Activated CD4-positive, alpha-beta memory T cell treated with anti-CD3 and anti-CD28 coated beads, Interleukin-2, amount 10 ng/mL, durations not matched to agents 7 days and 5 days (primary cell): ENCODE results near the gene ANO8. TPM values are rescaled to one million over a fixed set of nuclear protein-coding genes. Genes with fewer than 3 reads are reported as not detected.
"Not testable (repeated sequence)": the region's sequence is repeated elsewhere in the genome, so short reads cannot be mapped to it uniquely, and the experiment has no call there.

Source experiments
- CTCF ChIA-PET: fragments of 350-600 bp; sonication (Branson Sonifier 250); formaldehyde crosslinking; loops from one replicate; lab custom pipeline; 2021; ENCODE audit warnings: antibody characterized with exemption, inconsistent platforms; lab: Charles Lee
- POLR2A ChIA-PET: fragments of 350-600 bp; sonication (Branson Sonifier 250); formaldehyde crosslinking; loops from one replicate; lab custom pipeline; 2021; ENCODE audit warnings: antibody characterized with exemption; lab: Charles Lee
- DNase-seq: peaks from one replicate; pipeline ENCODE4 v3.0.0-alpha.2; 2020
- H3K27ac Mint-ChIP-seq: one replicate; pipeline ENCODE4 v1.8.0; 2021; ENCODE audit warnings: mild to moderate bottlenecking, mixed read lengths
- H3K27me3 Mint-ChIP-seq: one replicate; pipeline ENCODE4 v1.8.0; 2021; ENCODE audit warnings: mixed read lengths
- H3K36me3 Mint-ChIP-seq: one replicate; pipeline ENCODE4 v1.8.0; 2021; ENCODE audit warnings: low read depth, mixed read lengths
- H3K4me1 Mint-ChIP-seq: one replicate; pipeline ENCODE4 v1.8.0; 2021; ENCODE audit warnings: mixed read lengths
- H3K4me3 Mint-ChIP-seq: one replicate; pipeline ENCODE4 v1.8.0; 2021; ENCODE audit warnings: mild to moderate bottlenecking, mixed read lengths
- H3K9me3 Mint-ChIP-seq: one replicate; pipeline ENCODE4 v1.8.0; 2021; ENCODE audit warnings: mixed read lengths
- total RNA-seq, 2 experiments: library from RNA; stranded (reverse); gene quantifications; one replicate each; pipeline ENCODE4 v1.2.3, GENCODE V29; 2021

The ANO8 gene
- total RNA-seq = 10 to 100 TPM; 20.2 TPM

DNA sequence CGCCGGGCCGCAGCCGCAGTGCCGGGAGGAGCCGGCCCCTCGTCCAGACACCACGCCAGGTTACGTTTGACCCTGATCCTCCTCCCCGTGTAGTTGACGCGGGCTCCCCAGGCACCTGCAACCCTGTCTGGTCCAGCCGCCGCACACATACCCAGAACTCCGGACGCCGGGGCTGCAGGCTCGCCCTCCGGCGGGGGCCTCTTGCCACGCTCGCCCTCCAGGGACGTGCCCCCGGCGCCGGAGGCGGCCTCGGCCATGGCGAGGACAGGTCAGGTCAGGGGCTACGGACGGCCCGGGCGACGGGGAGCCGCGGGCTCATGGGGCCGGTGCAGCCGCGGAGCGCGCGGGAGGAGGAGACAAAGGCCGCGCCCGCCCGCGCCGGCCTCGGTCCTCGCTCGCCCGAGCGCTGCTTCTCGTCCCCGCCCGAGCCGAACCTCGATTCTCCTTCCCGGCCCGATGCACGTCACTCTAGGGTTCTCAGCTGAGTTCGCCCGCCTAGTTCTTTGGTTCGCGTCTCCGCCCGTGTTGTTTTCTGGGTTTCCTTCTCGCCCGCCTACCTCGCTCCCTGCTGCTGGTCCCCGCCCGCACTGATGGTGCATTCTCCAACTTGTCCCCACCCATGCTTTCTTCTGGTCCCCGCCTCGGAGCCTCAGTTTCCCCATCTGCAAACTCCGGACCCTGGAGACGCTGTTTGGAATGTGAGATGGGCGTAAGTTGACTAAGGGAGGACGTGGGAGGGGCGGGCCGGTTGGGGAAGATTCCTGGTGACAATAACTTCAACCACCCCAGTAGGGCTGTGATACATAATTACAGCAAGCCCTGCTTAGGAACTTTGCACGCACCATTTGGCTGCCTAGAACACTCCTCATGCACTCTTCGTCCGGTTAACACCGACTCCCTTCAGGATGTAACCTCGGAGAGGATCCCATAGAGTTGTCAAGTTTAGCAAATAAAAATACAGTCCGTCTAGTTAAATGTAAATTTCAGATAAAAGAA is at the start of gene ANO8:
Gene ANO8 (minus strand): TSS at position 442 of the 996 bp plus-strand sequence. CDS start 185 bp downstream, at position 257.
- Mint-ChIP-seq H3K36me3 (peaks cover 23% of the 10 kb centered on the region), H3K27ac (peak within 1 kb of the TSS; percentile 95), H3K4me1 (peaks cover 63% of the 10 kb centered on the region), H3K27me3 (peaks cover 10% of the 10 kb centered on the region), H3K4me3 (peak within 1 kb of the TSS; percentile 83), H3K9me3 (no peaks in the 10 kb centered on the region)
- POLR2A ChIA-PET = interaction anchor here (0.9 to 6.0 kb wide), 8 partner anchors 12 to 72 kb away, joined by 3 to 50 read pairs (median 9); partner anchors contain the start of genes ABHD8, BST2, DDA1 and MRPL34
- CTCF ChIA-PET = interaction anchor here (1.5 to 4.8 kb wide), 5 partner anchors 26 to 51 kb away, joined by 6 to 32 read pairs (median 9); partner anchors contain the start of genes ABHD8, DDA1 and MRPL34
- peak; percentile 97 for DNase-seq

GRCh38 chr19:17380426-17381138 is 45.9 kb upstream of the ANO8 start:
- ChIA-PET CTCF (interaction anchor here (0.5 to 1.4 kb wide), 2 partner anchors 71 to 75 kb away, joined by 4 read pairs; partner anchors contain the start of gene DDA1), POLR2A (interaction anchor here (0.6 kb wide), 1 partner anchor 436 kb away, joined by 4 read pairs; no protein-coding TSS in a partner anchor)
- H3K27ac Mint-ChIP-seq = no peak overlapping the region
- H3K36me3 Mint-ChIP-seq = no peaks in the 10 kb centered on the region
- H3K27me3 Mint-ChIP-seq = peaks cover 14% of the 10 kb centered on the region
- H3K9me3 Mint-ChIP-seq = no peaks in the 10 kb centered on the region
- no peak for DNase-seq
- peaks cover 8% of the 10 kb centered on the region for H3K4me1 Mint-ChIP-seq
- H3K4me3 Mint-ChIP-seq = no peak overlapping the region

GRCh38 chr19:17379221-17379631 is 44.6 kb upstream of the ANO8 start:
- H3K27ac Mint-ChIP-seq = no peak overlapping the region
- POLR2A ChIA-PET = no interaction called here
- no peaks in the 10 kb centered on the region for H3K9me3 Mint-ChIP-seq
- H3K27me3 Mint-ChIP-seq = peaks cover 14% of the 10 kb centered on the region
- H3K4me3 Mint-ChIP-seq = no peak overlapping the region
- no peaks in the 10 kb centered on the region for H3K36me3 Mint-ChIP-seq
- CTCF ChIA-PET = interaction anchor here (0.6 to 1.2 kb wide), 2 partner anchors 10 to 121 kb away, joined by 3 to 5 read pairs; no protein-coding TSS in a partner anchor
- no peak for DNase-seq
- peaks cover 8% of the 10 kb centered on the region for H3K4me1 Mint-ChIP-seq

DNA sequence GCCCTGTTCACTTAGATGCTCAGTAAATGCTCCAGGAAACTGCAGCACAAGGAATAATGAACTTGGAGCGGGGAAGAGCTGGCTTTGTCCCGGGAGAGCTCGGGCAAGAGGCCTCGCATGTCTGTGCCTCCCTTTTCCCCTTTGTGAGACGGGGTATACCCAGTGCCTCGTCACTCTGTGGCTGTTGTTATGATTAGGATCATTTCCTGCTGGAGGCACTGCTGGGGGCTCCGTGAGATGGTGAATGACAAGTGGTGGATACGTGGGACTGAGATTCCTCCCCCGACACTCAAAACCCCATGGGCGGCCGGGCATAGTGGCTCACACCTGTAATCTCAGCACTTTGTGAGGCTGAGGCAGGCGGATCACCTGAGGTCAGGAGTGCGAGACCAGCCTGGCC is 43.6 kb upstream of the ANO8 start:
- H3K9me3 Mint-ChIP-seq = no peaks in the 10 kb centered on the region
- H3K4me1 Mint-ChIP-seq = peaks cover 7% of the 10 kb centered on the region
- ChIA-PET POLR2A (no interaction called here), CTCF (interaction anchor here (1.2 kb wide), 1 partner anchor 11 kb away, joined by 5 read pairs; no protein-coding TSS in a partner anchor)
- no peaks in the 10 kb centered on the region for H3K36me3 Mint-ChIP-seq
- peaks cover 14% of the 10 kb centered on the region for H3K27me3 Mint-ChIP-seq
- no peak for DNase-seq
- H3K4me3 Mint-ChIP-seq = no peak overlapping the region
- H3K27ac Mint-ChIP-seq = no peak overlapping the region

DNA sequence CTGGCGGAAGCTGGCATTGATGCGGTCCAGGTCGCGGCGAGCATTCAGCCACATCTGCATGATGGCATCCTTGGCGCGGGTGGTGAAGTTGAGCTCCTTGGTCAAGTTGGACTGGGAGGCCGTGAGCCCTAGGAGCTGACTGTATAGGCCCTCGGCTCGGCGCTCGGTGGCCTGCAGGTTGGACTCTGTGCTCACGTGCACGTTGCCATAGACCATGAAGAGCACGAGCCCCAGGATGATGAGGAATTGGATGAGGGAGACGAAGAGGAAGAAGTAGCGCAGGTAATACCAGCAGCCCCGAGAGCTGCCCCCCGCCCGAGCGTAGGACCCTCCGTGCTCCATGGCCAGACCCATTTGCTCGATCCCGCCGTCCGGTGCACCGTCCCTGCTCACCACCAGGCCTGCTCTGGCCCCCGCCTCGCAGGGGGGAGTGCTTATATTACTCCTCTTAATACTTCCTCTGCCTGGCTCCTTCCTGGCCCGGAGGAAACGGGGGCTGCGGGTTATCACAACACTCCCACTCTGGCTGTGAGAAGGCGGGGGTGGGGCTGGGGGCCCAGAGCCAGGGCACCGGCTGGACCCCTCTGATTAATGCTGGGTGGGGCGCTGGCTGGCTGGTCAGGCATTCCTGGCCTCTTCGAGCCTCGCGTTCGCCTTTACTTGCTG is 42.4 kb upstream of the ANO8 start, which contains the start of gene PLVAP:
Gene PLVAP (minus strand): TSS at position 408 of the 666 bp plus-strand sequence. CDS start 54 bp downstream, at position 354.
- ChIA-PET POLR2A (no interaction called here), CTCF (interaction anchor here (1.9 kb wide), 1 partner anchor 9 kb away, joined by 7 read pairs; no protein-coding TSS in a partner anchor)
- H3K4me3 Mint-ChIP-seq = no peak within 1 kb of the TSS
- H3K36me3 Mint-ChIP-seq = no peaks in the 10 kb centered on the region
- peaks cover 14% of the 10 kb centered on the region for H3K27me3 Mint-ChIP-seq
- H3K27ac Mint-ChIP-seq = no peak within 1 kb of the TSS
- no peaks in the 10 kb centered on the region for H3K4me1 Mint-ChIP-seq
- DNase-seq = no peak
- H3K9me3 Mint-ChIP-seq = no peaks in the 10 kb centered on the region

DNA sequence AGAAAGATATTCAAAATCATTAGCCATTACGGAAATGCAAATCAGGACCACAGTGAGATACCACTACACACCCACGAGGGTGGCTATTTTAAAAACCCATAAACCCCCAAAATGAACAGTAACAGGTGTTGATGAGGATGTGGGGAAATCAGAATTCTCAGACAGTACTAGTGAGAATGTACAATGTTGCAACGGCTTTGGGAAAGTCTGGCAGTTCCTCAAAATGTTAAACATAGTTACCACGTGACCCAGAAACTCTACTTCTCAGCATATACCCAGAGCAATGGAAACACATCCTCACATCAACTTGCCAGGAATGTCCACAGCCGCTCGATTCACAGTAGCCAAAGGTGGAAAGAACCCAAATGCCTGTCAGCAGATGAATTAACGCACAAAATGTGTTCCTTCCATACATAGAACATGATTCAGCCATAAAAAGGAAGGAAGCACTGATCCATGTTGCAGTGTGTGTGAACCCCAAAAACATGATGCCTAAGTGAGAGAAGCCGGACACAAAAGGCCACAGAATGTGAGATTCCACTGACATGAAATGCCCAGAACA is 35.5 kb upstream of the ANO8 start:
- Mint-ChIP-seq H3K9me3 (no peaks in the 10 kb centered on the region), H3K27ac (no peak overlapping the region), H3K4me1 (peaks cover 3% of the 10 kb centered on the region), H3K27me3 (peaks cover 9% of the 10 kb centered on the region), H3K4me3 (no peak overlapping the region), H3K36me3 (no peaks in the 10 kb centered on the region)
- ChIA-PET POLR2A (no interaction called here), CTCF (no interaction called here)
- DNase-seq = no peak

DNA sequence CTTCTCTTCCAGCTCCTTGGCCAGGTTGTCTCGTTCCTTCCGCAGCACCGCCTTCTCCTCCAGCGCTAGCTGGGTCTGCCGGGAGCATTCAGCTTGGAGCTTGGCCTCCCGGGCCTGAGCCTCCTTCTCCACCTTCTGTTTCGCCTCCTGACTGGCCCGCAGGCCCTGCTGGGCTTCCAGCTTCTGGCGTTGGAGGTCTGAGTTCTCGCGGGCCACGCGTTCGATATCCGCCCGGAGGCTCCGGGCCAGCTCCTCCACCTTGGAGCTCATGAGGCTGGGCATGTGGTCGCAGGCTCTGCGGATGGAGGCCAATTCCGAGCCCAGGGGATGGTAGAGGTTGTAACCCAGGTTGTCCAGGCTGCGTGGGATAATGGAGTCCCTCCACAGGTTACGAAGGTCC is 30.7 kb upstream of the ANO8 start:
- no peak for DNase-seq
- peaks cover 2% of the 10 kb centered on the region for H3K4me1 Mint-ChIP-seq
- H3K9me3 Mint-ChIP-seq = no peaks in the 10 kb centered on the region
- H3K4me3 Mint-ChIP-seq = no peak overlapping the region
- H3K36me3 Mint-ChIP-seq = no peaks in the 10 kb centered on the region
- POLR2A ChIA-PET = interaction anchor here (1.2 kb wide), 1 partner anchor 19 kb away, joined by 3 read pairs; no protein-coding TSS in a partner anchor
- CTCF ChIA-PET = no interaction called here
- no peak overlapping the region for H3K27ac Mint-ChIP-seq
- H3K27me3 Mint-ChIP-seq = peaks cover 17% of the 10 kb centered on the region

GRCh38 chr19:17363852-17364605 is 29.4 kb upstream of the ANO8 start:
- POLR2A ChIA-PET, H3K9me3 Mint-ChIP-seq, H3K4me3 Mint-ChIP-seq, CTCF ChIA-PET, H3K36me3 Mint-ChIP-seq, H3K27ac Mint-ChIP-seq, DNase-seq, H3K4me1 Mint-ChIP-seq: not testable (repeated sequence)
- peaks cover 15% of the 10 kb centered on the region for H3K27me3 Mint-ChIP-seq

DNA sequence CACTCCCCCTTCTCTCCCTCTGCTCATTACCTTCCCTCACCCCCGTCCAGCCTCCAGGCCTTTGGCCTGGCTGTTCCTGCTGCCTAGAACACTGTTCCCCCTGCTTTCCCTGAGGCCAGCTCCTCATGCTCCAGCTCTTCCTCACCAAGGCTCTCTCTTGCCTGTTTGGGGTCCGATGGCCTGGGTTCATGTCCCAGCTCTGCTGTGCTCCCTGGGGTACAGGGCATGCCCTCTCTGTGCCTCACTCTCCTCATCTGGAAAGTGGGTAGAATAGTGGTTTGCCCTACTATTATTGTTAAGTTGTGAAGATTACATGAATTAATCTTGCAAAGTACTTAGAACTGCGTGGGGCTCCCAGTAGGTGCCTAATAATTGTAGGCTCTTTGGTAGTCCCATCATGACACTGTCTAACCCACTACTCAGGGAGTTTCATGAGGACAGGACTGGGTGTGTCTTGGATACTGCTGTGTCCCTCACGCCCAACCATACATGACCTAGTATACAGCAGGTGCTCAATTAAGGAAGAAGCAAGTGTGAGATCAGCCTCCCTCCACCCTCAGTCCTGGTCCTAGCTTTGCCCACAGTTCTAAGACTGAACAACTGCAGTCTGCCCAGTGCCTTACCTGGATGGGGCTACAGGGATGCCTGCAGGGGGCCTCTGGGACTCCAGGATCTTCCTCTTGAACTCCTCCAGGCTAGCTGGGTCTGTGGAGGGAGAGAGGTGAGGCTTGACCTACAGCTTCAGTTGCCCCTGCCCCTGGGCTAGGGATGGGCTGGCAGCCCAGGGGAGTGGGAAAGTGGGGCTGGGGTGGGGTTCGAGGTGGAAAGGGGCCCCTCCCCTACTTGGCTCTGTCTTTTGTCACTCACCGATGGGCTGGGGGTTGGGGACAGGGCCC is 25.5 kb upstream of the ANO8 start:
- POLR2A ChIA-PET = no interaction called here
- no peak overlapping the region for H3K27ac Mint-ChIP-seq

GRCh38 chr19:17358395-17358794 is 23.7 kb upstream of the ANO8 start:
- DNase-seq = no peak
- Mint-ChIP-seq H3K27me3 (peaks cover 12% of the 10 kb centered on the region), H3K9me3 (no peaks in the 10 kb centered on the region), H3K4me1 (peaks cover under 1% of the 10 kb centered on the region), H3K27ac (no peak overlapping the region), H3K36me3 (no peaks in the 10 kb centered on the region), H3K4me3 (no peak overlapping the region)
- ChIA-PET CTCF (interaction anchor here (1.2 kb wide), 1 partner anchor 13 kb away, joined by 4 read pairs; no protein-coding TSS in a partner anchor), POLR2A (no interaction called here)

More for the DNA sequence above, 25.5 kb upstream of the ANO8 start:
- Mint-ChIP-seq H3K27me3 (peaks cover 15% of the 10 kb centered on the region), H3K4me1 (no peaks in the 10 kb centered on the region), H3K9me3 (no peaks in the 10 kb centered on the region), H3K36me3 (no peaks in the 10 kb centered on the region), H3K4me3 (no peak overlapping the region)
- DNase-seq = no peak
- CTCF ChIA-PET = interaction anchor here (0.9 kb wide), 1 partner anchor 15 kb away, joined by 7 read pairs; no protein-coding TSS in a partner anchor
